IPS-NIHi7 (cell line): ENCODE measurements around the gene AFF1.

ENCODE experiments used
- DNase-seq: peaks from one replicate; pipeline ENCODE4 v3.0.0; 2012; ENCODE audit warnings: mixed read lengths; ENCODE audit errors: extremely low spot score

Gene AFF1

GRCh38 chr4:87150498-87151261 lies 215.9 kb downstream of the AFF1 start:
- DNase-seq, result peak; percentile 49

GRCh38 chr4:87151730-87152129 lies 216.9 kb downstream of the AFF1 start:
- DNase-seq, result no peak

- DNase-seq, result no peak
Observed at GRCh38 chr4:87152310-87153041, 217.7 kb downstream of the AFF1 start.

GRCh38 chr4:87153078-87153870 lies 218.5 kb downstream of the AFF1 start:
- no peak for DNase-seq

- no peak for DNase-seq
Observed at GRCh38 chr4:87165892-87166291, 231.1 kb downstream of the AFF1 start.

- no peak for DNase-seq
Observed at GRCh38 chr4:87166296-87166854, 231.6 kb downstream of the AFF1 start.

GRCh38 chr4:87171944-87172343 lies 237.1 kb downstream of the AFF1 start:
- no peak for DNase-seq

GRCh38 chr4:87174672-87175071 lies 239.9 kb downstream of the AFF1 start:
- DNase-seq, result no peak

GRCh38 chr4:87179751-87180150 lies 244.9 kb downstream of the AFF1 start:
- DNase-seq, result no peak

GRCh38 chr4:87180767-87181166 lies 246.0 kb downstream of the AFF1 start:
- no peak for DNase-seq

- no peak for DNase-seq
Observed at GRCh38 chr4:87185146-87185870, 250.5 kb downstream of the AFF1 start.

- DNase-seq, result no peak
Observed at GRCh38 chr4:87188048-87188447, 253.2 kb downstream of the AFF1 start.

GRCh38 chr4:87188932-87189331 lies 254.1 kb downstream of the AFF1 start:
- DNase-seq, result no peak
